Measurements from ENCODE around the gene BHLHE40.

GRCh38 chr3:5029715-5030114 lies 50.5 kb downstream of the BHLHE40 start:
- TF ChIP-seq USF1 (IDR thresholded peaks at IDR 0.05; ENCODE audit: borderline replicate concordance, low read depth) (no peak), CTCF (IDR thresholded peaks at IDR 0.05) (no peak), RAD21 (IDR thresholded peaks at IDR 0.05; ENCODE audit: low read length) (no peak), POLR2AphosphoS5 (IDR thresholded peaks at IDR 0.05; ENCODE audit: low read depth, low read length) (no peak), EZH2phosphoT487 (IDR thresholded peaks at IDR 0.05; ENCODE audit: borderline replicate concordance, low read depth) (no peak), SIN3A (IDR thresholded peaks at IDR 0.05; ENCODE audit: borderline replicate concordance, low read depth, low read length) (no peak)
